ENCODE data around the gene BRINP3. TPM values are rescaled to one million over a fixed set of nuclear protein-coding genes. Genes with fewer than 3 reads are reported as not detected.

The BRINP3 gene
- total RNA-seq, 1 experiment from 2014 or later = not detected

GRCh38 chr1:190472494-190472893, 5.2 kb downstream of the BRINP3 start:
- H3K27me3 ChIP-seq (ENCODE audit: low read length) = peaks cover 38% of the 10 kb centered on the region
- no peaks in the 10 kb centered on the region for H3K79me2 ChIP-seq (ENCODE audit: low read length)
- intact Hi-C loops (cut with micrococcal nuclease) = no loop called here
- no peaks in the 10 kb centered on the region for H4K20me1 ChIP-seq (ENCODE audit: low read length)
- H2AFZ ChIP-seq (ENCODE audit: low read length) = no peak overlapping the region
- H3K4me2 ChIP-seq (ENCODE audit: low read length) = no peak overlapping the region
- no peaks in the 10 kb centered on the region for H3K9me2 ChIP-seq (replicated peaks; ENCODE audit: low read length)
- CTCF ChIA-PET = no interaction called here
- TF ChIP-seq EZH2 (IDR thresholded peaks at IDR 0.05; ENCODE audit: low read length, unreplicated experiment) (no peak), EZH2phosphoT487 (IDR thresholded peaks at IDR 0.05; ENCODE audit: borderline replicate concordance, low read length) (no peak)
- TF ChIP-seq, protein P1, sequence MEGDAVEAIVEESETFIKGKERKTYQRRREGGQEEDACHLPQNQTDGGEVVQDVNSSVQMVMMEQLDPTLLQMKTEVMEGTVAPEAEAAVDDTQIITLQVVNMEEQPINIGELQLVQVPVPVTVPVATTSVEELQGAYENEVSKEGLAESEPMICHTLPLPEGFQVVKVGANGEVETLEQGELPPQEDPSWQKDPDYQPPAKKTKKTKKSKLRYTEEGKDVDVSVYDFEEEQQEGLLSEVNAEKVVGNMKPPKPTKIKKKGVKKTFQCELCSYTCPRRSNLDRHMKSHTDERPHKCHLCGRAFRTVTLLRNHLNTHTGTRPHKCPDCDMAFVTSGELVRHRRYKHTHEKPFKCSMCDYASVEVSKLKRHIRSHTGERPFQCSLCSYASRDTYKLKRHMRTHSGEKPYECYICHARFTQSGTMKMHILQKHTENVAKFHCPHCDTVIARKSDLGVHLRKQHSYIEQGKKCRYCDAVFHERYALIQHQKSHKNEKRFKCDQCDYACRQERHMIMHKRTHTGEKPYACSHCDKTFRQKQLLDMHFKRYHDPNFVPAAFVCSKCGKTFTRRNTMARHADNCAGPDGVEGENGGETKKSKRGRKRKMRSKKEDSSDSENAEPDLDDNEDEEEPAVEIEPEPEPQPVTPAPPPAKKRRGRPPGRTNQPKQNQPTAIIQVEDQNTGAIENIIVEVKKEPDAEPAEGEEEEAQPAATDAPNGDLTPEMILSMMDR (conservative IDR thresholded peaks at IDR 0.05; ENCODE audit: low read depth, low read length) = no peak
- BruUV-seq (replicated peaks) = no TSS peak
- no peak overlapping the region for H3K4me3 ChIP-seq (ENCODE audit: low read length)
- H3K4me1 ChIP-seq (ENCODE audit: insufficient read depth, low read length) = no peaks in the 10 kb centered on the region
- H3K27ac ChIP-seq (ENCODE audit: low read length) = no peak overlapping the region
- DNase-seq (no peak), ATAC-seq (no peak)
- no peaks in the 10 kb centered on the region for H3F3A ChIP-seq (ENCODE audit: low read length, unreplicated experiment)
- POLR2A ChIA-PET (ENCODE audit: unreplicated experiment) = no interaction called here
- no peaks in the 10 kb centered on the region for H3K36me3 ChIP-seq (ENCODE audit: low read depth, low read length)
- H3K9me3 ChIP-seq (ENCODE audit: low read length) = no peaks in the 10 kb centered on the region
- H3K9ac ChIP-seq (ENCODE audit: low read length) = no peak overlapping the region

DNA sequence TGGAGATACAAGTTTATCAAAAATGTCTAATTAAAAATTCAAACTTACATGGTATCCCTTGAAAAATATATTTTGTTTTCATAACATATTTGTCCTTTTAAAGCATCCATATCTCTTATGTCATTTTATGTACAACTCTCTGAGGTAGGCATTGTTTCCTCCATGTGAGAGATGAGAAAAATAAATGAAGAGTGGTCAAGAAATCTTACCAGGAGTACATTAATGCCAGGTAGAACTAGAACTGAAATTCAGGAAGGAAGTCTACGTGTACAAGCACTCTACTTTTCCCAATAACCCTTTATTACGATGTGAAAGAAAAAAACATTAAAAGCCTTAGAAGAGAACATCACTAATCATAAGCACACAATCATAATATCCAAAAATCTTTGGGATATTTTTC, 5.6 kb downstream of the BRINP3 start:
- no TSS peak for BruUV-seq (replicated peaks)
- CTCF ChIA-PET = no interaction called here

DNA sequence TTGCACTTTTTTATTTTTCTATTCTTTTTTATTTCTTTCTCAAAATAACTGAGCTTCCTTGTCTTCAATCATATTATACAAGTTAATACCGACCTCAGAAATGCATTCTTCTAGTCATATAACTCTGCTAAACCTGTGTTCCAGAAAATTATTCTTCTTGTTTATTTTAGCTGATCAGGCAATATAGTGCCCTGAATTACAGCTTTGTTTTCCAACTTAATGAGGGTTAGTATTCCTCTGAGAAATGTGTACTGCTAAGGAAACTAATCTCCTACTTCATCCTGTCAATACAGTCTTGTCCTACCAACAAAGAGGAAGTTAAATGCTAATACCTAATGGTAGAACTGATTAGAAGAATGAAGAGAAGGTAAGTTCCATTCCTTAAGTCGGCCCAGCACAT, 13.0 kb downstream of the BRINP3 start:
- H3K27me3 ChIP-seq (ENCODE audit: low read length) = peaks cover 5% of the 10 kb centered on the region; the same call in 1 of the 2 replicates
- H3K9me2 ChIP-seq (replicated peaks; ENCODE audit: low read length) = no peaks in the 10 kb centered on the region
- no peak overlapping the region for H3K9ac ChIP-seq (ENCODE audit: low read length)
- H3K36me3 ChIP-seq (ENCODE audit: low read depth, low read length) = no peaks in the 10 kb centered on the region
- no peak overlapping the region for H3K4me2 ChIP-seq (ENCODE audit: low read length)
- ATAC-seq = no peak
- H2AFZ ChIP-seq (ENCODE audit: low read length) = 0 out of 2 replicates have a peak overlapping the region, but pooled peaks have one; percentile 5
- H4K20me1 ChIP-seq (ENCODE audit: low read length) = no peaks in the 10 kb centered on the region
- intact Hi-C loops (cut with micrococcal nuclease) = no loop called here
- H3K27ac ChIP-seq (ENCODE audit: low read length) = no peak overlapping the region
- DNase-seq = no peak
- H3K4me3 ChIP-seq (ENCODE audit: low read length) = no peak overlapping the region
- no peaks in the 10 kb centered on the region for H3K79me2 ChIP-seq (ENCODE audit: low read length)
- H3F3A ChIP-seq (ENCODE audit: low read length, unreplicated experiment) = no peaks in the 10 kb centered on the region
- H3K9me3 ChIP-seq (ENCODE audit: low read length) = no peaks in the 10 kb centered on the region
- TF ChIP-seq EZH2 (IDR thresholded peaks at IDR 0.05; ENCODE audit: low read length, unreplicated experiment) (no peak), EZH2phosphoT487 (IDR thresholded peaks at IDR 0.05; ENCODE audit: borderline replicate concordance, low read length) (no peak)
- TF ChIP-seq, protein P1 (conservative IDR thresholded peaks at IDR 0.05; ENCODE audit: low read depth, low read length) = no peak
- BruUV-seq (replicated peaks) = no TSS peak
- H3K4me1 ChIP-seq (ENCODE audit: insufficient read depth, low read length) = no peaks in the 10 kb centered on the region
- POLR2A ChIA-PET (ENCODE audit: unreplicated experiment) = no interaction called here
- CTCF ChIA-PET = no interaction called here

More for the DNA sequence above, 5.6 kb downstream of the BRINP3 start:
- Histone ChIP-seq H3K4me3 (ENCODE audit: low read length) (no peak overlapping the region), H2AFZ (ENCODE audit: low read length) (no peak overlapping the region), H3K36me3 (ENCODE audit: low read depth, low read length) (no peaks in the 10 kb centered on the region), H3K79me2 (ENCODE audit: low read length) (no peaks in the 10 kb centered on the region), H3K4me1 (ENCODE audit: insufficient read depth, low read length) (no peaks in the 10 kb centered on the region), H3K27ac (ENCODE audit: low read length) (no peak overlapping the region), H3F3A (ENCODE audit: low read length, unreplicated experiment) (no peaks in the 10 kb centered on the region), H3K9me2 (replicated peaks; ENCODE audit: low read length) (no peaks in the 10 kb centered on the region), H3K27me3 (ENCODE audit: low read length) (peaks cover 33% of the 10 kb centered on the region), H3K4me2 (ENCODE audit: low read length) (no peak overlapping the region), H3K9me3 (ENCODE audit: low read length) (no peaks in the 10 kb centered on the region), H3K9ac (ENCODE audit: low read length) (no peak overlapping the region), H4K20me1 (ENCODE audit: low read length) (no peaks in the 10 kb centered on the region)
- no peak for TF ChIP-seq EZH2phosphoT487 (IDR thresholded peaks at IDR 0.05; ENCODE audit: borderline replicate concordance, low read length)
- TF ChIP-seq EZH2 (IDR thresholded peaks at IDR 0.05; ENCODE audit: low read length, unreplicated experiment) = no peak
- TF ChIP-seq, protein P1 (conservative IDR thresholded peaks at IDR 0.05; ENCODE audit: low read depth, low read length) = no peak
- DNase-seq (no peak), ATAC-seq (no peak)
- intact Hi-C loops (cut with micrococcal nuclease) = no loop called here
- POLR2A ChIA-PET (ENCODE audit: unreplicated experiment) = no interaction called here

Data from PC-3 (cell line).